ENCODE measurements around the gene PIGL.

DNA sequence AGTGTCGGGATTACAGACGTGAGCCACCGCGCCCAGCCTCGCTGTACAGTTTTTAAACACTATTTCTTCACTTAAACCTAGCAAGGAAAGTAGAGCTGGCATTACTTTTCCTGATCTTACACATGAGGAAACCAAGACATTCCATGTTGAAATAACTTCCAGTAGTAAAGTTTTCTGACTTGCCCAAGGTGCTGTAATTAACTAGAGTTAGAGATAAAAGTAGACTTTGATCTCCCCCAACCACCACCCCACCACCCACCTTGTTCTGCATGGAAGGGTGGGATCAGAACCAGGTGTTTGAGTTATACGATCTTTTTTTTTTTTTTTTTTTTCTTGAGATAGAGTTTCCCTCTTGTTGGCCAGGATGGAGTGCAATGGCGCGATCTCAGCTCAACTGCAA, 89.2 kb downstream of the PIGL start:
- no peak for TF ChIP-seq POLR2A (IDR thresholded peaks at IDR 0.05; ENCODE audit: low read depth, low read length)
- TF ChIP-seq, protein P1, sequence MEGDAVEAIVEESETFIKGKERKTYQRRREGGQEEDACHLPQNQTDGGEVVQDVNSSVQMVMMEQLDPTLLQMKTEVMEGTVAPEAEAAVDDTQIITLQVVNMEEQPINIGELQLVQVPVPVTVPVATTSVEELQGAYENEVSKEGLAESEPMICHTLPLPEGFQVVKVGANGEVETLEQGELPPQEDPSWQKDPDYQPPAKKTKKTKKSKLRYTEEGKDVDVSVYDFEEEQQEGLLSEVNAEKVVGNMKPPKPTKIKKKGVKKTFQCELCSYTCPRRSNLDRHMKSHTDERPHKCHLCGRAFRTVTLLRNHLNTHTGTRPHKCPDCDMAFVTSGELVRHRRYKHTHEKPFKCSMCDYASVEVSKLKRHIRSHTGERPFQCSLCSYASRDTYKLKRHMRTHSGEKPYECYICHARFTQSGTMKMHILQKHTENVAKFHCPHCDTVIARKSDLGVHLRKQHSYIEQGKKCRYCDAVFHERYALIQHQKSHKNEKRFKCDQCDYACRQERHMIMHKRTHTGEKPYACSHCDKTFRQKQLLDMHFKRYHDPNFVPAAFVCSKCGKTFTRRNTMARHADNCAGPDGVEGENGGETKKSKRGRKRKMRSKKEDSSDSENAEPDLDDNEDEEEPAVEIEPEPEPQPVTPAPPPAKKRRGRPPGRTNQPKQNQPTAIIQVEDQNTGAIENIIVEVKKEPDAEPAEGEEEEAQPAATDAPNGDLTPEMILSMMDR (conservative IDR thresholded peaks at IDR 0.05; ENCODE audit: low read depth, low read length): no peak
- no peak for TF ChIP-seq MXI1 (IDR thresholded peaks at IDR 0.05; ENCODE audit: borderline replicate concordance, low read depth, low read length)
- no peak for TF ChIP-seq CEBPB (IDR thresholded peaks at IDR 0.05; ENCODE audit: low read depth, low read length)
- no peak for TF ChIP-seq SMC3 (IDR thresholded peaks at IDR 0.05; ENCODE audit: low read depth, low read length)
- no peak for TF ChIP-seq BHLHE40 (IDR thresholded peaks at IDR 0.05; ENCODE audit: low read depth, low read length)
